Gastrocnemius medialis (tissue), 4 donors: ENCODE results near the gene IL31.

Source experiments
- POLR2A ChIP-seq, 2 donors: fragments of 450-650 bp; IDR thresholded peaks; one replicate each; pipeline ENCODE4 v1.6.1; 2017; ENCODE audit warnings: antibody characterized with exemption in 2 of 2, mild to moderate bottlenecking in 2 of 2, moderate library complexity in 2 of 2
- TF ChIP-seq, protein P1 (sequence below), 5 experiments: fragments of 450-650 bp in 3 of 5; fragments of 200-600 bp in 2 of 5; sonication (generic) in 2 of 5; IDR thresholded peaks in 4 of 5; conservative IDR thresholded peaks in 1 of 5; 1 replicate in 4 of 5; 2 replicates in 1 of 5; pipeline ENCODE4 v1.5.1; 2016 to 2019; ENCODE audit warnings: antibody characterized with exemption in 5 of 5, mild to moderate bottlenecking in 3 of 5, moderate library complexity in 3 of 5

DNA sequence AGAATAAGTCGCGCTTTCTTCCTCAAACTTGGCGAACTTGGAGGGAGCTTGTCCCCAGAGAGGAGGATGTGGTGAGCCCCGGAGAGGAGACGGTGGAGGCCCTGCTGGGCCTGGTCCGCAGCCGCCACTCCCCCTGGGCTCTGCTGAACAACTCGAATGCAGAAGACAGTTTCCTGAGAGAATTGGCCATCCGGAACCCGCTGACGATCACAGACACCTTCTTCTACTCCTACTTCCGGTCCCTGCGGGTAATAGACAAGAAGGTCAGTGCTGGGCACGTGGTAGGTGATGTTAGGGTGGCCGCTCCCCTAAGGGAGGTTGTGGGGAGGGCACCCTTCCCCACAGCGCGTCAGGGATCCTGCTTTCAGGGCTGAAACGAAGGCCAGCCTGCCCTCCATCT, 10.5 kb upstream of the IL31 start:
- TF ChIP-seq, protein P1, sequence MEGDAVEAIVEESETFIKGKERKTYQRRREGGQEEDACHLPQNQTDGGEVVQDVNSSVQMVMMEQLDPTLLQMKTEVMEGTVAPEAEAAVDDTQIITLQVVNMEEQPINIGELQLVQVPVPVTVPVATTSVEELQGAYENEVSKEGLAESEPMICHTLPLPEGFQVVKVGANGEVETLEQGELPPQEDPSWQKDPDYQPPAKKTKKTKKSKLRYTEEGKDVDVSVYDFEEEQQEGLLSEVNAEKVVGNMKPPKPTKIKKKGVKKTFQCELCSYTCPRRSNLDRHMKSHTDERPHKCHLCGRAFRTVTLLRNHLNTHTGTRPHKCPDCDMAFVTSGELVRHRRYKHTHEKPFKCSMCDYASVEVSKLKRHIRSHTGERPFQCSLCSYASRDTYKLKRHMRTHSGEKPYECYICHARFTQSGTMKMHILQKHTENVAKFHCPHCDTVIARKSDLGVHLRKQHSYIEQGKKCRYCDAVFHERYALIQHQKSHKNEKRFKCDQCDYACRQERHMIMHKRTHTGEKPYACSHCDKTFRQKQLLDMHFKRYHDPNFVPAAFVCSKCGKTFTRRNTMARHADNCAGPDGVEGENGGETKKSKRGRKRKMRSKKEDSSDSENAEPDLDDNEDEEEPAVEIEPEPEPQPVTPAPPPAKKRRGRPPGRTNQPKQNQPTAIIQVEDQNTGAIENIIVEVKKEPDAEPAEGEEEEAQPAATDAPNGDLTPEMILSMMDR (IDR thresholded peaks at IDR 0.05 in 4 of 5, conservative IDR thresholded peaks at IDR 0.05 in 1 of 5): no peak
- TF ChIP-seq POLR2A (IDR thresholded peaks at IDR 0.05): no peak
